Measurements from ENCODE around the gene KIF16B.
A peak's percentile ranks its signal among the peaks of the same experiment; 100 is the strongest.

Gene KIF16B

DNA sequence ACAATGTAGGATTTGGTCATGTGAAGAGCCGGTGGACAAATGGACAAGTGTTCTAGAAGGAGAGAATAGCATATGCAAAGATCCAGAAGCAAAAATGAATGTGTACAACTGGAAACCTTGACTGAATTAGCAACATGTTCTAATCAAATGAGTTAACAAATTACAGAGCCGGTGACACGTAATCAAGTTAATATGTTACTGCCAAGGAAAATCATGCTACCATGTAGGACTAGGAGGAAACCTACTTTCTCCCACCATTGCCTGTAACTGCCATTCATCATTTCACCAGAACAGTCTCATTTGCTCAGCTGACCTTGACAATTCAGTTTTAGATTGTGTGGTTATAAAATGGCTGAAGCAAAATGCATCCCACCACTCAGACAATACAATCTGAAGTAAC is 179.4 kb downstream of the KIF16B start:
- DNase-seq: no peak

DNA sequence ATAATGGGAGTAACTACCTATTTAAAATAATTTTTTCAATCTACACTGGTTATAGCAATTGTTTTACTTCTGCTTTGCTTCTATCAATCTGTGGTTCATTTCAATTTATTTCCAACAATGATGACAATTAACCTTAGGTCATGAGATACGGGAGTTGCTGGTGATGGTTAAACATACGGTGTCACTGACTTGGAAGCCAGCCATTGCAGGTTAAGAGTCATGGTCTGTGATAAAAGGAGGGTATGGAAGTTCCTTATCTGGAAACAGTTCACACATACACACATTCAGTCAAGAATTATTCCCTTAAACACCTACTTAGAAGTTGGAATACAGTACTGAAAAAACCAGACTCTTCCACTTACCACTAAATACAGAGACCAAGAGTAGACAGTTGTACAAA is 180.0 kb downstream of the KIF16B start:
- no peak for DNase-seq

DNA sequence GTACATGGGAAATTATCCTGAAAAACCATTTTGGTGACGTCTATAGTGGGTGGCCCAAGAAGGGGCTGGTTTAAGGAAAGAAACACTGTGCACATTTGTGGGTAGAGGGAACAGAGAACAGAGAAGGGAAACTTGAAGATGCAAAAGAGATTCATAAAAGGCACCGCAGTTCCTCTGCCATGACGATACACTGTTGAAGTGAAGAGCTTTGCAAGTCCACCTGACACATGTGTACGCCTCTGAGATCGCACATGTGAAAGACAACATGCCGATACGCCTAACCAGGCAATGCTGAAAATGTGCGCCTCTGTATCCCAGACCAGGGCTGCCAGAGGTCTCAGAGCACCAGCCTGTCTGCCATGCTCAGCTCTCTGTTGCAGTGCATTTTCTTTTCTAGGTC is 180.9 kb downstream of the KIF16B start:
- DNase-seq: no peak

DNA sequence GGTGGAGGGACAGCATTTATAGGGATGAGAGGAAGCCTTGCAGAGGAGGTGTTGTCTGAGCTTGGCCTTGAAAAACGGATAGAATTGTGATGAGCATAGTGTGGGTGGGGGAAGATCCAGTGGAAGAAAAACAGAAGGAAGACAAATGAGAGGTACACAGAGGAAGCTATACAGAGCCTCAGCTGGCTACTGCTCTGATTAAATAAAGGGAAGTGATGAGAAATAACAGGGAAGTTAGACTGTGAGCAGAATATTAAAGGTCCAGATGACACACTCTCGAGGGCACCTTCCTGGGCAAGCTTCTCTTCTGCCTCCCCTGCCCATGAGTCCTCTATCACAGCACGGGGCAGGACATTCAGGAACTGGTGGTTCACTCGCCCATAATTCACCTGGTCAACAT is 182.3 kb downstream of the KIF16B start:
- DNase-seq: no peak

DNA sequence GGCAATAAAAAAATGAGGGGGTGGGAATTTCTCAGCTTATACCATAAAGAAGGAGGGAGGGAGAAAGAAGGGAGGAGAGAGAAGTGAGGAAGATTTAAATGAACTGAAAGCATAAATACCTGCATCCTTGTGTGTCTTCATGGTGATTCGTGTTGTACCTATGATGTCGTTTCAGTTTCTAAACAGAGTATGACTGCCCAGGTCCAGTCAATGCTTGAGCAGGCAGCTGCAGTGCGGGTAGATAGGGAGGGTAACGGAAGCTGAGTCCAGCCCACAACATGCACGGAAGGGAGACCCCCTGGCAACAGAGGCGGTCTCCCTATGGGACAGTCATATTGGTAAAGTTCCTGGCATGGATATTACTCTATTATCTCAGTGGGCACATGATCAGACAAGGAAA is 184.5 kb downstream of the KIF16B start:
- no peak for DNase-seq

DNA sequence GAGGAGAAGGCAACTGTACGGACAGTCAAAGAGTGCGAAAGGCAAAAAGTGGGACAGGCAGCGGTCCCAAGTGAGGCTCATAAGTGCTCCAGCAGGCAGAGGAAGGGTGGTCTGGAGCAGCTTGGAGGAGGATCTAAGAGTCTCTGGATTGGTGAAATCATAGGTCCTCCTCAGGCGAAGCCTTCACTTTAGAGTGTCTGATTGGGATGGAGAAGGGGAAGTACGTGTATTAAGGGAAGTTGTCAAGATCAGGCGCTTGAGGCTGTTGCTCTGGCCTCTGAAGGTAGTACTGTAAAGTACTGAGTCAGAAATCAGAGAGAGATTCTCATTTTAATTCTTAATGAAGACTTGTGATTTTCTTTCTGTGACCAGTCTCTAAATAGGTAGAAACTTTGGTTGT is 185.6 kb downstream of the KIF16B start:
- no peak for DNase-seq

DNA sequence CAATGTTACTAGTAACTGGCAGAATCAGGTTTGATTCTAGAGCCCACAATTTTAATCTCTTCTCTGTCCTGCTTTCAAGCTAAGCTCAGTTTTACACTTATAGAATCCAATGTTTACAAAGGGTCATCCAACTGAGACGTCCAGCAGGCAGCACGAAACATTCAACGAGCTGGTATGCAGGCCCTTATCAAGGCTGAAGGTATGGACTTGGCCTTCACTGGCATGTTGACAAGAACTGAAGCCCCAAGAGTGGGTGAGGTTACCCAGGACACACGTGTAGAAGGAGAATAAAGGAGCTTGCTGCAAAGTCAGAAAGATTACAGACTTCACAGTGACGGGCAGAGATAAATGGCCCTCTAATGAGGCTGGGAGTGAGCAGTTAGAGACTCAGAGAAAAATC is 187.4 kb downstream of the KIF16B start:
- no peak for DNase-seq

DNA sequence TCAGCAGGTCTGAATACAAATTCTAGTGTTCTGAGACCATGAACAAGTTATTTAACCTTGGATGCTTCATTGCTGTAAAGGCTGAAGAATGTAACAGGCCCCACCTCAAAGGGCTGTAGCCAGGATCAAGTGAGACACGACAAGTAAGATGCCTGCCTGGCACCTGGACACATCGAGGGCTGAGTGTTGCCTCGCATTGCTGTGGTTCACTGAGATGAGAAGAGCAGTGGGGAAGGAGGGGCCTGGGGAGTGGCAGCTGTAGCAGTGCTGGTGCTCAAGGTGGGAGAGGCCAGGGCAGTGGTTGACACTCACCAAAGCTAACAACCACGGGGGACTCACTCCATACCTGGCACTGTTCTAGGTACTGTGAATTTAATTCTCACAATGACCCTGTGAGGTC is 187.8 kb downstream of the KIF16B start:
- peak; percentile 49 for DNase-seq

DNA sequence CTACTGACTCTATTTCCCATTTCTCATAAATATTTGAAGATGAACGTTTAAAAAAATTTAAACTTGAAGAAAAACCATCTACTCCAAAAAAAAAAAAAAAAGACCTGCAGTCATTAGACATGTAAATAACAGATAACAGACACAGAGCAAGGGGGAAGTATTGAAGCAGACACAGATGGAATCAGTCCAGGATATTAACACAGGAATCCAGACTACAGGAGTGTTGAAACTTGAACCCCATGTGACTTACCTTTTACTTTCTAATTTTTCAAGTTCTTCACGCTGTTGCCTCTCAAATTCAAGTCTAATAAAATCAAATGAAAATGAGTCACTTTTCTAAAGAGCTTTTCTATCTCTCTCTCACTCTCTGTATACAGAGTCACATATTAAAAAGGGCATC is 191.8 kb downstream of the KIF16B start:
- DNase-seq: no peak

DNA sequence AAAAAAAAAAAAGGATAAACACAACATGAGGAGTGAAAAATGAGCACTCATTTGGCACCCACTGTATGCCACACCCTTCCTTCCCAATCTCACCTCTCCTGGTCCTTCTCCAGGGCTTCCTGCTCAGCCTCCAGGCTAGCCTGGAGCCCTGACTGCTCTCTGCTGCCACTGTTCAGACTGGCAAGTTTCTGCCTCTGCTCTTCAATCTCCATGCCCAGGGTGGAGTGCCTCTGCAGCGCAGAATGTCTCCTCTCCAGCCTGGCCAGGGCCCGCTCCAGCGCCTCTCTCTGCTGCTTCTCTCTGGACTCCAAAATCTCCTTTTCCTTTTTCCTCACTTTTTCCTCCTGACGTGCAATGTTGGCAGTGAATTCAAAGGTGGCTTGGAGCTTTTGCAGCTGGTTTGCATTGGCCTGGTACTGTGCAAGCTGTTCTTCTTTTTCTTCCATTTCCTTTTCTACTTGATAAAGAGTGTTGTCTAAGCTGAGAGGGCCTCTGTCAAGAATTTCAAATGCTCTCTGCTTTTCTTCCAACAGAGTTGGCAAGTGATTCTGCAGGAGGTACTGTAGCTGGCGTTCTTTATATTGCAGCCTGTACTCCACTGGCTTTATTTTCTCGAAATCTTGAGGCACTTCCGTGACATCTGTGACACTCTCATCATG is 194.4 kb downstream of the KIF16B start:
- DNase-seq: peak; percentile 7

DNA sequence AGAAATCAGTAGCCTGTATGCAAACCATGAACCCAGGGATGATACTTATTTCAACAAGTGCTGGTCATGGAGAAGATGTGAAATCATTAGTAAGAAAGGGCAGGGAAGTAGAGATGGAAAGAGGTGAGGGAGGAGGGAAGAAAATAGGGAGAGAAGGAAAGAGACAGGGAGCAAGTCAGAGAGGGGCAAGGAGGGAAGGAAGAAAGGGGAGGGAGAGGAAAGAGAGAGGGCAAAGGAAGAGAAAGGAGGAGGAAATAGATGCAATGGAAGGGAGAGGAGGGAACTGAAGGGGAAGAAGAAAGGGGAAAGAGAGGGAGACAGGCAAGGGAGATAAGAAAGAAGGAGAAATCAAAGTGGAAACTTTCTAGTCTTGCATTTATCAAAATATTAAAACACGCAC is 195.1 kb downstream of the KIF16B start:
- DNase-seq: no peak

DNA sequence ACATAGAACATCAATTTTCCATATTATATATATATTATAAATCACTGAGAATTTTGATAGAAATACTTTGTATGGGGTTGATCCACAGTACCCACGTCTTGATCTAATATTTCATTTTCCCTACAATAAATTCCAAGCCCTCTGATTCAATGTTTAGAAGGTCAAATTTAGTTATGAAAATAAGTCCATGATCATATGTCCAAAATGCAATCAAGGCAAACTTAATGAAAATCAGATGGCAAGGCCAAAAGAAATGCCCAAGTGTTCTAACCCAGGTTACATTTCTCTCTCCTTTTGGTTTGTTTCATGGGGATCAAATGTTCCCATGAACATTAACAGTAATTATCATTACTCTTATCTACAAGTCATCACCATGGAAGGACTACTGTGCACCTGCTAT is 203.8 kb downstream of the KIF16B start:
- no peak for DNase-seq

DNA sequence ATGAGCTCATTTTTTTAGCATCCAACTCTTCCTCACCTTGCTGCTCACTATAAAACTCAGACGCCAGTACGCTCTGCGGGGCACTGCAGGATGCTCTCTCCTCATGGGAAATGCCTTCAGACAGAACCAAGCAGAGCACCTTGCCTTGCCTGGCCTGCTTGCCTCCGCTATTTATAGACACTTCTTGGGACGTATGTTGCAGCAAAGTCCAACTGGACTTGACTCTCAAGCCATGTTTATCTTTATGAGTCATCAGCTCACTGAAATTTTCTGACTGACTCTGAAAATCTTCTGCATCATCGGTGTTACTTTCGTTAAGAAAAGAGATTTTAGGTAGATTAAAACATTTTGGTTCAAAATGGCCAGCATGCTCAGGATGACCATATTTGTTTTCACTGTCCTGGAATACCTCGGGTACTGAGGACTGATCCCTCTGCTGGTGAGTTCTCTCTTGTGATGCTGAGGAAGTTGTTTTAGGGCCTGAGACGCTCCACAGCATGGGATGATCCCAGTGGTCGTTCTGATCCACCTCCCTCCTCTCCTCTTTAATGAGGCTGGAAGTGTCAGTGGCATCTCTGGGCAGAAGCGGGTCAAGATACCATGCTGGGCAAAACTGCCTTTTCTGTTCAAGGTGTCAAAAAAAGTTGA is 204.5 kb downstream of the KIF16B start:
- DNase-seq: peak; percentile 52

DNA sequence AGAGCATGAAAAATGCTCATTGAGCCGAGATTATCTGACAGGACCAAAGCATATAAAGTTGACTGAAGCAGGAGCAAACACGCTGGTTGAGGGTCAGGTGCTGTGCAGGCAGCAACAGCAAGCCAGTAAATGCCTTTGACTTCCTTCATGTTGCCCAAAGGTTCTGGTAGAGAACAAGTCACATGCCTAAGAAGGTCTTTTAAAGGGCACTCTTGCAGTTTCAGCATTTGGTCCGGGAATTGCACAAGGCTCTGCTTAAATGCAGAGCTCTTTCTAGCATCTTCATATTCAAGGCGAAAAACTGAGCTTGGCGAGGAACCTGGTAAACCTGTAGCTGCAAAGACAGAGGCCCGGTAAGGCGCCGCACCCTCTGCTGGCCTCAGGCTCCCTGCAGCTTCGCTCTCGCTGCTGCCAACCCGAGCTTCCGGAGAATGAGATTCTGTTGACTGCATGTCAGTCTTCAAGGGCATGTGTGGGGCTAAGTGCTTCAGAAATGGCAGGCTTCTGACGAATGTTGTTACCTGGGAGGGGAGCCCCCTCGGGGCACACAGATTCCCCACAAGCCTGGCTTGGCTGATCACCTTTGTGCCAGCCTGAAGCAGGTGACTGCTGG is 205.2 kb downstream of the KIF16B start:
- no peak for DNase-seq

DNA sequence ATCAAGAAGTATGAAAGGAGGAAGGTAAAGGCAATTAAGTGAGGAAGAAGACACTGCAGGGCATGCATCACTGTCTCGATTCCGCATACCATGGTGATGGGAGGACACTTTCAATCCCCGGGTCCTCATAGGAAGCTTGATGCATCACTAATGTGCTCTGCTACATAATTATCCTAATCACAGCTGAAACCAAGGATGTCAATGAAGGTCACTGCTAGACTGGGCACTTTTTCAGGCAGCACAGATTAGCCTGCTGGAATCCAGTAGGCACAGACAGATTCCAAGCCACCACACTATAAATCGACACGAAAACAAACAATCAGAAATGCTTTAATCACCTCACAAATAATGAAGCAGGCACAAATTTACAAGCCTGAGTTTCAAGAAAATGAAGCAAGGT is 206.7 kb downstream of the KIF16B start:
- no peak for DNase-seq

DNA sequence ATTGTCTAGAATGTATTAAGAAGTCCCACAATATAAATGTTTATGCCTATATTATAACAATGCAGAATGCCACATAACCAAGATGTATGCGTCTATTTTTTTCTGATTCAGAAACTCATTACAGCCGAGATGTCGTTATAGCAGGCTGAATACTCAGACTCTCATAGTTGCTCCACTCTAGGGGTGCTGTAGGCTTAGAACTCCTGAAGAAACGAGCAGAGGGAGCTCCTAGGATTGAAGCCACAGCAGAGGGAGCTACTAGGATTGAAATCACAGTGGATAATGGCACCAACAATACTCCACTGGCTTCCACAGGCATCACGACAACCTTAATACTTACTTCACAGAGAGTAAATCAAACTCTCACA is 208.9 kb downstream of the KIF16B start:
- DNase-seq: no peak

DNA sequence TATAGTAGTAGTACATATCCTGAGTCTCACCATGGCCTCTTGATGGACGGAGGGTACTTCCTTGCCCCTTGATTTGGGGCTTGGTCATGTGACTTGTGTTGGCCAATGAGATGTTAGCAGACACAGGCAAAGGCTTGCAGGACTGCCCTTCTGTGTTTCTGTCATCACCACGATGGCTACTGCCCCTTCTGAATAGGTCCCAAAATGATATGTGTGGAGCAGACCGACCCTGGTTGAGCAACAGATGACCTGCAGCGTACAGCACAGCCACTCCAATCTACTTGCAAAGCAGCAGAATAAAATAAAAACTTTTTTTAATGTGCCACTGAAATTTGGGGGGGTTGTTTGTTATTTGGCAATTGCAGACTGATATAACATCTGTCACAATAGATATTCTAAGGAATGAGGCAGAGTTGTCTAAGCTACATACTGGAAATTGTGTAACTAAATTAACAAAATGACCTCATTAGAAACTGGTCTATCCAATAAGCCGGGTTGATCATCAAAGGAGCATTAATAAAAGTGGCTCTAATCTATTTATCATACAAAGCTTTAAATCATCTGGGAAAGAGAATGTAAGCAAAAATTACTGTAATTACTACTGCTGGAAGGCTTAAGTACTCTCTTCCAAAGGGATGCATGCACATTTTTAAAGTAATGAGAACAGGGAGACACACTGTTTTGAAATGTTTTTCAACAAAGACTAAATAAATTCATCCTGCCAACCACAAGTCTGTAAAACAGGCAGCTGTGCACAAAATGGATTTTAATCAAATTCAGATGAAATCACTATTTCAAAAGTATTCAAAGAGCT is 209.5 kb downstream of the KIF16B start:
- no peak for DNase-seq

DNA sequence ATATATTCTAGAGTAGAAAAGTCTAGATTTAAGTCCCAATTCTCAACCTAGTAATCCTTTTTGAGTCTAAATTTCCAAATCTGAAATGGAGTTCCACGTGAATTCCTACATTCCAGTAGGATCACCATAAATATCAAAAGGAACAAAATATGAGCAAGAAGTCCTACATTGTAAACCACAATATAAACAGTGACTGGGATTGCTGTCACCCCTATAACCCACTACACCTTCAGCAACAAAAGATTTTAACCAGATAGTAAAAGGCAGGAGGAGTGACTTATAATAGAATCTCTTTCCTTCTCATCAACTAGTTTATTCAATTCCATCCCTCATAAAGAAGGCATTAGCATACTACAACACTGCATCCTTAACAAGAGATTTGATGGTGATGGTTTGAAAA is 210.6 kb downstream of the KIF16B start:
- DNase-seq: no peak

DNA sequence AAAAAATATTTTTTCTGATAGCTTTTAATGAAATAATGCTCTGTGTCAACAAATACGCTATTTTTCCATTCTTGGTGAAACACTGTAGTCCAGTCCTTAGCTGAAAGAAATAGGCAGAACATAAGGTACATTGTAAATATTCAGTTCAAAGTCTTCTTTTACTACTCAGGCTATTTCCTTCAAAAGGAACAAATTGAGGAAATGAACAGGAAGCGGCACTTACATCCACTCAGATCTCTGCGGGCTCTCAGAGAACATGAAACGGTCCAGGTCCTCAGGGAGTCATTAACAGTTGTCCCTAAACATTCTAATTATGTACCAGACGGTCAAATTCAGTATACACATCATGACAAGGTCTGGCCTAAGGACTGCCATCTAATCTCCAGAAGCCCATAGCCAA is 212.6 kb downstream of the KIF16B start:
- DNase-seq: no peak

DNA sequence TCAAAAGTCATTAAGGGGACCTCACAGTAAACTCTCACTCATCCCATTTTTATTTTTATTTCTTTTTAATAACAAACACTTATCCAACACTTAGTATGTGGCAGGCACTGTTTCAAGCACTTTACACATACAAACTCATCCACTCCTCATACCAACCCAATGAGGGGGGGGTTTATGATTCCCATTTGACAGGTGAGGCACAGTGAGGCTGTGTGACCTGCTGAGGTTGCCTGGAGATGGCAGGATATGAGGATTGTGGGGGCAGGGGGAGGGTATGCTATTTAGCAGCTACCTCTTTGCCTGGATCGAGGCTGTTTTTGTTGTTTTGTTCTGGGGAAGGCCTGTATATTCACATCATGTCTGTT is 219.8 kb downstream of the KIF16B start:
- DNase-seq: no peak

DNA sequence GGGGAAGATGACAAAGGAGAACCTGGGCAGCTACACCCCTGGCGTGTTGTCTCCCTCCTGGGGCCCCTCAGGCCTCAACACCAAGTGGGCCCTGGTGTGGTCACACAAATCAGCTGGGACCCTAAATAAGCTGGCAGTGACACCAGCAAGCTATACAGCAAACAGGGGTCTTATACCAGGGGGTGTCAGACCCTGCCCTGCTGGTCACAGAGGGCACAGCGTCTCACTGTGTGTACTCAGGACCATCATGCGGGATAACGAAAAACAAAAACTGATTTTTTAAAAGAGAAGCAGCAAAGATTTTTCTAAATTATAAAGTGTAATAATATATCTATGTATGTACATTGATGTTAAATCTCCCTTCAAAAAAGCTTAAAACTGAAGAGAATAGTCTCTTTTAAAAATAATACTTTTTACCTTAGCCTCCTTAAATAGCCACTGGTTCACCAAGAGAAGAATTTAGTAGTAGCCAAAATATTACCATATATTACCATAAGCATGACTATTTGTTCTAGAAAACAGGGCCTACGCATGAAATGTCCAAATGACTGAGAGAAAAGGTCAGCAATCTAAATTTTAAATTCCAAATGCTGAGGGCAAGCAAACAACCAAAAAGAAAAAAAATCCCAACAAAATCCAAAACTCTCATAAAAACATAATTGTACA is 220.4 kb downstream of the KIF16B start:
- no peak for DNase-seq

DNA sequence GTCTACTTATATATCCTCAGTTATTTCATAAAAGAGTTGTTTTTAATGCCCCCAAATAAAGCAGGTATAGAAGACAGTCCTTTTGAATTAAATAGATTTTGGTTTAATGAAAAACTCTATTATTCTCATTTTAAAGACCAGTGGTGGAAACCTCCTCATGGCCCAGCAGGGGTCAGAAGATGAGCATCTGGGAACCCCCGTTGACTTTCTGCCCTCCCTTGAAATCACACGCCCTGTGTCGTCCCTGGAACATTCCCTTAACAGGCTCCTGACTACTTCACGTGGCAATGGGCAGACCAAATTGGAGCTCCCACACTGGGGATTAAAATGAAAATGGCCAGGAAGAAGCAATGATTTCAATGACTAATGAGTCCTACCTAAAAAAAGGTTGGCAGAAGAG is 220.9 kb downstream of the KIF16B start:
- no peak for DNase-seq

DNA sequence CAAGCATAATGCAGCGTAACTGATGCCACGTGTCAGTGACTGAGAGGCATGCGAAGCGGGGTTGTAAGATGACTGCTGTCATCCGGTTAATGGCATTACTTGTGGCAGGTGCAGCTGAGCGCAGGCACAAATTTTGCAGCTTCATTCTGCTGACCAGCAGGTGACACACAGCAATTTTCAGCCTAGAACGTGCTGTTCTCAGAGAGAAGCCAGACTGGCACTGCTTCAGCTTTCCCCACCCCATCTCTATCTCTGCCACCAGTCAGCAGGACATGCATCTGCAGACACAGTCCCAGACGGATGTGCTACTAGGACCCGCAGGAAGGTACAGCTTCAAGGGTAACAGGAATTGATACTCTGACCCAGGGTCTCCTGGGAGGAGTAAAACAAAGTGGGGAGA is 221.8 kb downstream of the KIF16B start:
- DNase-seq: no peak

DNA sequence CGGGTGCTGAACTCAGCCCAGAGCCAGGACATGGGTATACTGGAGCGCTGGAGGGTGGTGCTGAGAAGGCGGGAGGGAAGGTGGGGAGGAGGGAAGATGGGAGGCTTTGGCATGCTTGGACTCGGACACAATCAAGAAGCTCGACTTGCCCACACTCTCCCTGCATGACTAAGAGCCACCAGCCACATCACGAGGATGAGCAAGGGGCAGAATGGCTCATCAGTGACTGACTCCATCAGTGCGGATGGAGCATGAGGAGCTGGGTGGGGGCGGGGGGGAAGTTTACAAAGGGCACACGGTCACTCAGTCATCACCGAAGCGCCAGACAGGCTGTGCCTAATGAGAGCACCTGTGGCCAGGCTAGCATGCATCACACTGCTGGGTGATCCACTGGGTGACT is 222.8 kb downstream of the KIF16B start:
- DNase-seq: no peak
